Fibroblast of mammary gland (primary cell): Measurements from ENCODE around the gene CAST.
"Not testable (repeated sequence)": the region's sequence is repeated elsewhere in the genome, so short reads cannot be mapped to it uniquely, and the experiment has no call there.

ENCODE experiments used
- DNase-seq: peaks from one replicate; pipeline ENCODE4 v3.0.0-alpha.2; 2010; ENCODE audit warnings: low read depth
- H3K4me3 ChIP-seq: 2 replicates; pipeline ENCODE4 v1.5.1; 2011; ENCODE audit warnings: low read depth, mild to moderate bottlenecking, low read length, moderate library complexity; ENCODE audit not compliant: control insufficient read depth
- TF ChIP-seq, protein P1 (sequence below): conservative IDR thresholded peaks from 2 replicates; pipeline ENCODE4 v1.5.1; 2011; ENCODE audit warnings: low read depth, low read length, inconsistent platforms; ENCODE audit not compliant: control insufficient read depth, insufficient read depth

CAST gene

DNA sequence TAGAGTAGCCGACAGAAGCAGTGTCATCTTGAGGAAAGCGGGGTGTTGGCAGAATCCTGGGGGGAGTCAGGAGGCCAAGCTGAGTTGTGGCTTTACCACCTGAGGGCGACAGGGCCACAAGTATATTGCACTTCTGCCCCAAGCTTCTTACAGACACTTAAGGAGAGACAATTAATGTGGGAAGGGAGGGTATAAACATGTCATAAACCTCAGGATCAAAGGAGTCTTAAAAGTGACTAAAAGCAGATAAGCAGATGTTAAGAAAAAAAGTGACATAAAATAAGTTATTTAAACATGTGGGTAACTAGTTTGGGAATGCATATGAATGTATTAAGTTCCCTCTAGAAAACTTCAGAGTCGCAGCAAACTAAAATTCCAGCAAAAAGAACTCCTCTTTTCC is 81.6 kb downstream of the CAST start:
- no peak for DNase-seq
- TF ChIP-seq, protein P1, sequence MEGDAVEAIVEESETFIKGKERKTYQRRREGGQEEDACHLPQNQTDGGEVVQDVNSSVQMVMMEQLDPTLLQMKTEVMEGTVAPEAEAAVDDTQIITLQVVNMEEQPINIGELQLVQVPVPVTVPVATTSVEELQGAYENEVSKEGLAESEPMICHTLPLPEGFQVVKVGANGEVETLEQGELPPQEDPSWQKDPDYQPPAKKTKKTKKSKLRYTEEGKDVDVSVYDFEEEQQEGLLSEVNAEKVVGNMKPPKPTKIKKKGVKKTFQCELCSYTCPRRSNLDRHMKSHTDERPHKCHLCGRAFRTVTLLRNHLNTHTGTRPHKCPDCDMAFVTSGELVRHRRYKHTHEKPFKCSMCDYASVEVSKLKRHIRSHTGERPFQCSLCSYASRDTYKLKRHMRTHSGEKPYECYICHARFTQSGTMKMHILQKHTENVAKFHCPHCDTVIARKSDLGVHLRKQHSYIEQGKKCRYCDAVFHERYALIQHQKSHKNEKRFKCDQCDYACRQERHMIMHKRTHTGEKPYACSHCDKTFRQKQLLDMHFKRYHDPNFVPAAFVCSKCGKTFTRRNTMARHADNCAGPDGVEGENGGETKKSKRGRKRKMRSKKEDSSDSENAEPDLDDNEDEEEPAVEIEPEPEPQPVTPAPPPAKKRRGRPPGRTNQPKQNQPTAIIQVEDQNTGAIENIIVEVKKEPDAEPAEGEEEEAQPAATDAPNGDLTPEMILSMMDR = no peak
- no peak overlapping the region for H3K4me3 ChIP-seq

DNA sequence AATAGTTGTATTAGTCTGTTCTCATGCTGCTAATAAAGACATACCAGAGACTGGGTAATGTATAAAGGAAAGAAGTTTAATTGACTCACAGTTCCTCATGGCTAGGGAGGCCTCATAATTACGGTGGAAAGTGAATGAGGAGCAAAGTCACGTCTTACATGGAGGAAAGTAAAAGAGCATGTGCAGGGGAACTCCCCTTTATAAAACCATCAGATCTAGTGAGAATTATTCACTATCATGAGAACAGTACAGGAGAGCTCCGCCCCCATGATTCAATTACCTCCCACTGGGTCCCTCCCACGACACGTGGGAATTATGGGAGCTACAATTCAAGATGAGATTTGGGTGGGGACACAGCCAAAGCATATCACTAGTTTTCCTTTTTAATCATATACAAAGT is 82.0 kb downstream of the CAST start:
- H3K4me3 ChIP-seq = not testable (repeated sequence)

DNA sequence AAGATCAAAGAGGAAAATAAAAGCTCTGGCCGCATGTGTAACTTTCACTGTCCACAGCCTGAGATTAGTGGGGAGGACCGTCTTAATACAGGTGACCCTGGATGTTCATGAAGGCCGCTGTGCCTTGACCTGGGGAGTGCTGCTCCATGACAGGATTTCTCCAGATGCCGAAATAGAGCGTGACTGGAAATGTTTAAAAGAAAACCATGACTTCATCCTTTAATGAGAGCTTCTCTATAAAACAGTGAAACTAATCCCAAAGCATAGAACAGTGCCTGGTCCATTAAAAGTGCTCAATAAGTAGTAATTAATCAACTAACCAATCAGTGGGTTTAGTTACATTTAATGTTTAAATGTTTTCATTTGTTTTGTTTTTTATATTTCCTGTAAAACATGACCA is 82.8 kb downstream of the CAST start:
- TF ChIP-seq, protein P1 = no peak
- DNase-seq = no peak
- H3K4me3 ChIP-seq = no peak overlapping the region

More for the DNA sequence above, 82.0 kb downstream of the CAST start:
- not testable (repeated sequence) for DNase-seq

DNA sequence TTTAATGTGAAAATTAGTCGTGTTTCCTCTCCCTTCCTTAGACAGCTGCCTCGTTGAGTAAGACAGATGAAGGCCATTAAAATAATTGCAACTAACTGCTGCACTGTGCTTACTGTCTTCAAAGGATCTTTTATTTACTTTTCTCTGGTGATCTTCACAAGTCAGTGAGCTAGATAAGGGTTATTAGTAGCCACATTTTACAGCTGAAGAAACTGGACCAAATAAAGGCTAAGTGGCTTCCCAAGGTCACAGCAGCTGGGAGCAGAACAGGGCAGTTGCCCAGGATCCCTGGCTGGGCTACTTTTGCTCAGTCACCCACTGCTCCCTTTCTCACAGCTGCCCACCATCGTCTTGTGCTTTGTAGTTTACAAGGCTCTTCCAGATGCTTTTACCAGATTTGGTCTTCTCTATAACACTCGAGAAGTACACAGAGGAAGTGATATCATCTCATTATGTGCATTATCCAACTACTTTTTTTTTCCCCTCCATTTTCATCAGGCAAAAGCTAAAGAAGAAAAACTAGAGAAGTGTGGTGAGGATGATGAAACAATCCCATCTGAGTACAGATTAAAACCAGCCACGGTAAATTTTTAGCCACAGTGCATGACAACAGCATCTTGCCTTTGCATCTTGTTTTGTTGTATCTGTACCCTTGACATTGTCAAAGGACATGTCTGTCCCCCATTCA is 83.8 kb downstream of the CAST start:
- H3K4me3 ChIP-seq = no peak overlapping the region
- TF ChIP-seq, protein P1 = no peak
- DNase-seq = no peak

DNA sequence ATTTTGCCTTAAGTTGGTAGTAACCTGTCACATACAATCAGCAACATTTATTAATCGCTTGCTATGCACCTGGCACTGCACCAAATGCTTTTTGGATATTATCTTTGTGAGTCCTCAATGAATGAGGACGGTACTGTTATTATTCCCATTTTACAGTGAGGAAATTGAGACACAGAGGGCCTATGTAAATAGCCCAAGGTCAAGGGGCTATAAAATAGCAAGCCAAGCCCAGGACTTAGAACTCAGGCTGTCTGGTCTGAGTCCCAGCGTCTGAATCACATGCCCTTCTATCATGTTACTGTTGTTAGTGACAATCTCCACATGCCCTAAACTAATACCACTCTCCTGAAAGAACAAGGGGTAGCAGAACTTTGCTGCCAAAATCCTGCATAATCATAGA is 85.5 kb downstream of the CAST start:
- DNase-seq = no peak
- no peak overlapping the region for H3K4me3 ChIP-seq
- TF ChIP-seq, protein P1 = no peak

DNA sequence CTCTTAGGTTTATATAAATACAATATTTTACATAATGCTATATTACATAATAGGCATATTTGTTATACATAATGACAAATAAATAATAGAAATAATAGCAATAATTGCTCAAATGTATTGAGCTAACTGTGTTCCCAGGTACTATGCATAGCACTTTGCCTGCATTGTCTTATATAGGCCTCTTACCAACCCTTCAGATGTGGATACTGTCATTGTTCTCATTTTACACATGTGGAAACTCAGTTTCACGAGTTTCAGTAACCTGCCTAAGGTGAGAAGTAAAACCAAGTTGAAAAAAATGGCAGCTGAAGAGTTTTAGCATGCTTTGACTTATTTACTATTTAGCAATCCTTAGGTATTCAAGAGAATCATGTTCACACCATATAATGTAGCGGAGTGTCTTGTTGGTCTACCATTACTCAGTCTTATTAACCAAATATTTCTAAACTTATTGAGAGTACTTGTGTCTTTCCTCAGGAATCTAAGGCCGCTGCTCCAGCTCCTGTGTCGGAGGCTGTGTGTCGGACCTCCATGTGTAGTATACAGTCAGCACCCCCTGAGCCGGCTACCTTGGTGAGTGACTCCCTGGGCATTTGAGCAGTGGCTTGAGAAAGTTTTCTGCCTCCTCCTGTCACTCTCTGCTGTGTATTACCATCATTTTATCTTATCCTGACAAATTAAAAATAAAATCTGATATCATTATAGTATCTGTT is 88.1 kb downstream of the CAST start:
- H3K4me3 ChIP-seq = no peak overlapping the region
- DNase-seq = no peak
- TF ChIP-seq, protein P1 = no peak
